HG03354 (cell line): ENCODE data around the gene SRD5A1.
"Not testable (repeated sequence)": the region's sequence is repeated elsewhere in the genome, so short reads cannot be mapped to it uniquely, and the experiment has no call there.

Source experiments
- ATAC-seq: cut with Tn5 transposase; IDR thresholded peaks from one replicate; pipeline ENCODE4 v1.9.1; 2021; ENCODE audit warnings: mild to moderate bottlenecking; ENCODE audit not compliant: unreplicated experiment, poor library complexity, severe bottlenecking

SRD5A1 gene

DNA sequence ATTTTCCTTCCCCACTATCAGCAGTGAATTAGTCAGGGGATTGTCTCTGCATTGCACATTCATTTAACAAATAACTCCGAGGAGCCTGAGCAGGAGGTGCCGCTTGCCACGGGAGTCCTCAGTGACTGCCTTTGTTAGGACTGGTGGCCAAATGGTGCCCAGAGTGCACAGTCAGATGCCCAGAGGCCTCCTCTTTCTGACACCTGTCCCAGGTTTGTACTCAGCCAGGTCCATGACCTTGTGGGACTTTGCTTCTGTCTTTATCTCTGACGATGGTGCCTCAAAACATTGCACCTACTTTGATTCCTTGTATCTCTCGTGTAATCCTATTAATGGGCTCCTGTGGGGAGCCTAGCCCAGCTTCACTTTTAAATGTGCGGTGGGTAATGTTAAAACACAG lies 4.3 kb downstream of the SRD5A1 start:
- no peak for ATAC-seq

DNA sequence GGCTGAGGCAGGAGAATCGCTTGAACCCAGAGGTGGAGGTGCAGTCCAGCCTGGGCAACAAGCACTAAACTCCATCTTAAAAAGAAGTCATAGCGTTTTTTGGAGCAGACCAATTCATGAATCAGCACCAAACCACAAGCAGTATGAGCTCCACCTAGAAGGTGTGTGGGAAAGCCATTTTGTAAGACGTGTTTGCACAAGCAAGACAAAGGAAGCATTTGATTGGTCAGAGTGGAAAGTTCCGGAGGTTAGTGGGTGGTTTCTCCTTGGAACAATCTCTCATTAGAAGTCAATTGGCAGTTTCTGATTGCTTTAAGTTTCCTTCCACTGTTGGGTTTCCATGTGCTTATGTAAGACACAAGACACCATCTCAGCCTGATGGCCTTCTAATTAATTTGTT lies 5.0 kb downstream of the SRD5A1 start:
- no peak for ATAC-seq

DNA sequence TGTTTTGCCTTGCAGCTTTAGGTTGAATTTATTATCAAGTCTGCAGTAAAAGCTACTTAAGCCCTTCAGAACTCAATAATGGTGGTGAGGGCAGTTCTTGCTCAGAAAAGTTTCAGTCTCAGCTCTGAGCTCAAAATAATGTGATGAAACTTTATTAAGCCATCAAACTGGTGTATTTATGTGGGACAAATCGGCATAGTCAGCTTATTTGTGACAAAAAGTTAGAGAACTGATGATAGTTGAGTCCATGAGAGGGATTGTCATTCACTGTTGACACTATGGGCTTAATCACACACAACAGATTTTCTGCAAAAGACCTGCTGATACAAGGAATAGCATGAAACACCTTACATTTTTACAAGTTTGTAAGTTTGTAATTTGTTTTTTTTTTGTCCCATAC lies 9.4 kb downstream of the SRD5A1 start:
- no peak for ATAC-seq

DNA sequence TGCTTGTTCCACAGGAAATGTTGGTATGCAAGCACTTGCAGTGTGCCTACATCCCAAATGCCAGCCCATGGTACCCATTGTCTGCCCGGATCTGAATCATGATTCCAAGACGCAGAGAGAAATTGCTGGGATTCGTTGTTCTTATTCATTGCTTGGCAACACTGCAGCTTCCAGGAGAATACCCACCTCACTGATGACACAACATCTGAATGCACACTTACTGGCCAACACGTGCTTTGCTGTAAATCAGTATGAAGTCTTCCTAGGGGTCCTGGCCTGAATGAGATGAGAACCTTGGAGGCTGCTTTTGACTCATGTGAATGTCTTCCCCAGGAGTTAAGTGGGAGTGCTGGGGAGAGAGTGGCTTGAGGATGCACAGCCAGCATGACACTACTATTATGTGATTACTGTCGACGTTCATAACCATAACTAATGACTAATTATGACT lies 11.6 kb downstream of the SRD5A1 start:
- no peak for ATAC-seq

DNA sequence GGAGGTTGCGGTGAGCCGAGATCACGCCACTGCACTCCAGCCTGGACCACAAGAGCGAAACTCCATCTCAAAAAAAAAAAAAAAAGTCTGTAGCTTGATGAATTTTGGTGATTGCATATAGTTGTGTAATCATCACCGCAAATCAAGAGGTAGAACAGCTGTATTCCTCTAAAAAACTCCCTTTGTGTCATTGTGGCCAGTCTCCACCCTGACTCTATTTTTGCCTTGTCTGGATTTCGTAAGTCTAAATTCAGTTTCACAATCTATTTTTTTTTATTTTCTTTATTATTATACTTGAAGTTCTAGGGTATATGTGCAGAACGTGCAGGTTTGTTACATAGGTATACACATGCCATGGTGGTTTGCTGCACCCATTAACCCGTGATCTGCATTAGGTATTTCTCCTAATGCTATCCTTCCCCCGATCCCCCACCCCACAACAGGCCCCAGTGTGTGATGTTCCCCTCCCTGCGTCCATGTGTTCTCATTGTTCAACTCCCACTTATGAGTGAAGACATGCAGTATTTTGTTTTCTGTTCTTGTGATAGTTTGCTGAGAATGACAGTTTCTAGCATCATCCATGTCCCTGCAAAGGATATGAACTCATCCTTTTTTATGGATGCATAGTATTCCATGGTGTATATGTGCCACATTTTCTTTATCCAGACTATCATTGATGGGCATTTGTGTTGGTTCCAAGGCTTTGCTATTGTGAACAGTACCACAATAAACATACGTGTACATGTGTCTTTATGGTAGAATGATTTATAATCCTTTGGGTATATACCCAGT lies 12.5 kb downstream of the SRD5A1 start:
- ATAC-seq, result not testable (repeated sequence)

DNA sequence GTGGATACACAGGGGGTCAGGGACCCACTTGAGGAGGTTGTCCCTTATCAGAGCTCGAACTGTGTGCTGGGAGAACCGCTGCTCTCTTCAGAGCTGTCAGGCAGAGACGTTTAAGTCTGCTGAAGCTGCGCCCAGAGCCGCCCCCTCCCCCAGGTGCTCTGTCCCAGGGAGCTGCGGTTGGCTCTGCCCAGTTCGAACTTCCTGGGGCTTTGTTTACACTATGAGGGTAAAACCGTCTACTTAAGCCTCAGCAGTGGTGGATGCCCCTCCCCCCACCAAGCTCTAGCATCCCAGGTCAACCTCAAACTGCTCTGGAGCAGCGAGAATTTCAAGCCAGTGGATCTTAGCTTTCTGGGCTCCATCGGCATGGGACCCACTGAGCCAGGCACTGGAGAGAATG lies 15.9 kb downstream of the SRD5A1 start:
- ATAC-seq, result no peak

DNA sequence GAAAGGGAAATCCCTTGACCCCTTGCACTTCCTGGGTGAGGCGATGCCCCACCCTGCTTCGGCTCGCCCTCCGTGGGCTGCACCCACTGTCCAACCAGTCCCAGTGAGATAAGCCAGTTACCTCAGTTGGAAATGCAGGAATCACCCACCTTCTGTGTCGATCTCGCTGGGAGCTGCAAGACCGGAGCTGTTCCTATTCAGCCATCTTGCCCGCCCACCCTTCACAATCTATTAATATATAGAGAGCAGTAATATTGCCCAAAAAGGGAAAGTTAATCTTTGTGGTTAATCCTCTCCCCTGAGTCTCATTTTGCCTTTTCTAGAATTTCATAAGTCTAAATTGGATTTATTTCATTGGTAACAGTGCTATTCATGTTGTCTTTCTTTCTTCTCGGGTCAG lies 16.4 kb downstream of the SRD5A1 start:
- ATAC-seq, result no peak

DNA sequence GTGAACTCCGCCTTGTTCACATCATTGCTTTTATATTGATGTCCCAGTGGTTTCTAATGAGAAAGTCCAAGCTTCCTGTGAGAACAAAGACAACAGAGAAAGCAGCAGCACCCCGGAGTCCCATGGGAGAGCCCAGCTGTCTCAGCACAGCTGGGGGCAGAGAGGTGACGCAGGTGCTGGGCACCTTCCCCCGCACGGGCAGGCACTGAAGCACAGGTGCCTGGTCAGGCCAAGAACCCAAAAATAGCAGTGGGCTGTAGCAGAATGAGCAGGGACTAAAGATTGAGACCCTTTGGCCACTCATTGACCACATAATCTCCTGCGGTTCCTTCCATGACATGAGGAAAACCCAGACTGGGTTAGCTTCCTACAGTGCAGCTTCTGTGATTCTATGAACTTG lies 18.8 kb downstream of the SRD5A1 start:
- peak; percentile 98 for ATAC-seq

DNA sequence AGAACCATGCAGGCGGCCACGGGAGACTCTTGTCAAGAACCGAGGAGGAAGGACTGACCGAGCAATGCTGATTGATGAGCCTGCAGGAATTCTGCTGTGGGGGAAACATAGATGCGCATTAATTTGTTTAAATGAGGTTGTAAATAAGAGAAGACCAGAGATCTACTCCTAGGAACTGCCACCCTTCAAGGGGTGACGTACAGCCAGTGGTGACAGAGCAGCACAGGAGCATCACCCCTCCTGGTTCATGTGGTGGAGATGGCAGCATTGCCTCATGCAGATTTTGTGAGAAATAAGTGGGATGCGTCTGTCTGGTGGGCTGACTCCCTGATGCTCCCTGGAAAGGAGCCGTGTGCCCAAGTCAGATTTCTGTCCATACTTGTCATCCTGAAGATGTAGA lies 22.2 kb downstream of the SRD5A1 start:
- no peak for ATAC-seq

DNA sequence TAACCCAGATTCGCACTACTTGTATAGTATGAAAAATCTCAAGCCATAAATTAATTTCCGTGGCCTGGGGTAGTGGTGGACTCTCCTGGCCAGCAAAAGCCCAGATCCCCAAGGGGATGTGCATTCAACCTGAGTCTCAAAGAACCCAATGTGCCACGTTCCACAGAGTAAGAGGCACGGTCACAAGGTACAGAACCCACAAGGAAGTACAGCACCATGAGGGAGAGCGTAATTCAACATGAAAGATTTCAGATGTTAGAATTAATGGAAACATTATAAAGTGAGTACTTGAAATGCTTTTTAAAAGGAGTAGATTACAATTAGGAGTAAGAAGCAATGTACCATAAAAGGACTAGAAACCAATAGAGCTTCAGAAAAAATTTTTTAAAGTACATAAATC lies 23.4 kb downstream of the SRD5A1 start:
- no peak for ATAC-seq

DNA sequence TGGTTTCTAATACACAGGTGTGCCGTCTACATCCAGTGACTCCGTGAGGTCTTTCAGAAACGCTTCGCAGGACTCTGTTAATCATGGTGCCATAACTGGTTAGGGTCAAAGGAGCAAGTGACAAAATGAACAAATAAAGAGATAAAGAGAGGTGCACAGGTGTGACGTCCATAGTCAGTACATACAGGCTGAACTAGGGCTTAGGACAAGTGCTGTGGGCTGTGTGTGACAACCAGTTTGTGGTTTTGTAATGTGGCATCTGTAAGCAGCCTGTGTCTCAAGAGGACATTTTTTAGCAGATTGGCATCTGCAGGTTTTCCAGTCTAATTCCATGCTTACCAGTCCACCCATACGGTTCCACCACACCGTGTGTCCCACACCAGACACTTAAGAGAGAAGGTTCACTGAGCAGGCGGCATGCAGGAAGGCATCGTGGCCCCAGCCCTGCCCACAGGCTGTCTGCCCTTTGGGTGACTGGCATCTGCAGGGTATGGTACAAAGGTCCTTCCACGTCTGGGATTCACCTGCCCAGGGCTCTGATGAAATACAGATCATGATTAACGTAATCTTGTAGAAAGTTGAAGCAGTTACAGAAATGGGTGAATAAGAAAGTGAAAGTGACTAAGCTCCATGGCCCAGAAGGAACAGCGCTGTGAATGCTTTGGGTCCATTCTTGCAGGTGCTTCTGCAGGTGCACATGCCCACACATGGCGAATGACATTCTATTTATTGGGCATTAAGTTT lies 26.9 kb downstream of the SRD5A1 start:
- peak; percentile 91 for ATAC-seq

DNA sequence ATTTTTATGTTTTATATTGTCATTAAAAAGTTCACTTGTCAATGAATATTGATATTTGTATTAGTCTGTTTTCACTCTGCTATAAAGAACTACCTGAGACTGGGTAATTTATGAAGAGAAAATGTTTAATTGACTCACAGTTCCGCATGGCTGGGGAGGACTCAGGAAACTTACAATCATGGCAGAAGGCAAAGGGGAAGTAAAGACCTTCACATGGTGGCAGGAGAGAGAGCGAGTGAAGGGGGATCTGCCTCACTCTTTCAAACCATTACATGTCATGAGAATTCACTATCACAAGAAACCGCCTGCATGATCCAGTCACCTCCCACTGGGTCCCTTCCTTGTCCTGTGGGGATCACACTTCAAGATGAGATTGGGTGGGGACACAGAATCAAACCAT lies 27.4 kb downstream of the SRD5A1 start:
- peak; percentile 62 for ATAC-seq

DNA sequence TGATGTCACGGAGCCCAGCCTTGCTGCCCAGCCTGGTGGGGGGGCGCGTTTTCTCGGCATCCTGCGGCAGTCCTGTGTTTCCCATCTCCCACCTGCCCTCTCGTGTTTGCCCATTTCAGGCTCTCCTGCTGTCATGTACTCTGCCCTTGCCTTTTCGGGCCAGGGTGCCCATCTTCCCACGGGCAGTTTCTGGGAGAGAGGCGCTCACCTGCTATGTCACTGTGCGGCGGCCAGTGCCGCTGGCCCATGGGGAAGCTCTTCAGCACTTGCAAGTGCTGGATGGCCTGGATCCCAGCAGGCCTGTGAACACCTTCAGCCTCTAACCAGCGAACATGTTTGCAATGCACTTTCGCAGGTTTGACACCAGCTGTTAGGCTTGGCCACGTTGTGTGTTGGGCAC lies 33.5 kb downstream of the SRD5A1 start:
- ATAC-seq, result no peak

DNA sequence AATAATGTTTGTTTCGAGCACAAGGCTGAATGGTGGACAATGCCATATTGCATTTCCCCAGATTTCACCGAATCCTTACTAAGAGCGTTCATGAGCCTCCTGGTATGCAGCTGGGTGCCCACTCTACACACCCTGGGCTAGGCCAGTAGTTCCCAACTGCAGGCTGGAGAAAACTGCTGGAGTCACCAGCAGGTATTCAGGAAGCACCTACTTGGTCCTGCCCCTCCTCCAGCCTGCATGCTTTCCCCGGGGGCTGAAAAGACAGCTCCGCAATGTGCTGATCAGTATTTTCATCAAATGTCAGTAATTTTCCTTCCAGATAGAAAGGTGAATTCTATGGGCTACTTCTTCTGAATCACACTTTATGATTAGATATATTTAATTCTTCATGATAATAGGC lies 34.4 kb downstream of the SRD5A1 start:
- ATAC-seq, result no peak

DNA sequence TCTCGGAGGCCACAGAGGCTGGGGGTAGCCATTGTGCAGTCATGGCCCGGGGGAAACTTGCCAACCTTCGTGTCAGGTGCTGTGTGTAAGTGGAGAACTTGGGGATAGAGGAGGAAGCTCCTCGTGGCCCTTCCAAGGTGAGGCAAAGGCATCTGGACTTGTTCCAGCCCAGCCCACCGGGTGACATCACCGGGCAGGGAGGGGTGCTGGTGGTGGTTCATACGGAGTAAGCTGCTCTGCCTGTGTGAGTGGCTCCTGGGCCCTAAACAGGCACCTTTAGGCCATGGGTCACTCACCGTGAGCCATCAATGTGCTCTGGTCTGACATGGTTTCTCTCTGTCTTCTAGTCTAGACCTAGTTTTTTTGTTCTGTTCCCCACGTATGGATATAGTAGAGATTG lies 35.5 kb downstream of the SRD5A1 start:
- not testable (repeated sequence) for ATAC-seq

DNA sequence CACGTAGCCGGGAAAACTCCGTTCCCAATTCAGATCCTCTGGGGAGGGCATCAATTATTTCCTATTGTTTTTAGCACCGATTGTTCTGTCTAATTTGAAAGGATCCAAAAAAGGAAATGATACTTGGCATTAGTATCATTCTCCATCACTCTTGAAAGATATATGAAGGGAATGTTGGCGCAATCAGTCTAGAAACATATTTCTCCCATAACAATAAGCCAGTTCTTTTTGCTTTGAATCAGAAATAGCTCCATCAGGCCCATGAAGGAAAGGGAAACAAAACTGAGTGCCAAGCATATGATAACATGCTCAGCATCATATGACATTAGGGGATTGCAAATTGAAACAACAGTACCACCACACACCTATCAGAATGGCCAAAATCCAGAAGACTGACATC lies 39.8 kb downstream of the SRD5A1 start:
- no peak for ATAC-seq

DNA sequence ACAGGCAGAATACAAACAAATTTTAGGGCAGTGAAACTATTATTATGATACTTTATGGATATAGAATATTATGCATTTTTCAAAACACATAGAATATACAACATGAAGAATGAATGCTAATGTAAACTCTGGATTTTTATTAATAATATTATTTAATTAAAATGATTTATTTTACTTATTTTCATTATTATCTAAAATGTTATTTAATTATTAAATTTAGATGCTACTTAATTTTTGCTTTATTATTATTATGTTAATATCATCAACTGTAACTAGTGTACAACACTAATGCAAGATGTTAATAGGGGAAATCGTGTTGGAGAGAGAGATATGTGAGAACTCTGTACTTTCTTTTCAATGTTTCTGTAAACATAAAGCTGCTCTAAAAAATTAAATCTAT lies 40.7 kb downstream of the SRD5A1 start:
- no peak for ATAC-seq

DNA sequence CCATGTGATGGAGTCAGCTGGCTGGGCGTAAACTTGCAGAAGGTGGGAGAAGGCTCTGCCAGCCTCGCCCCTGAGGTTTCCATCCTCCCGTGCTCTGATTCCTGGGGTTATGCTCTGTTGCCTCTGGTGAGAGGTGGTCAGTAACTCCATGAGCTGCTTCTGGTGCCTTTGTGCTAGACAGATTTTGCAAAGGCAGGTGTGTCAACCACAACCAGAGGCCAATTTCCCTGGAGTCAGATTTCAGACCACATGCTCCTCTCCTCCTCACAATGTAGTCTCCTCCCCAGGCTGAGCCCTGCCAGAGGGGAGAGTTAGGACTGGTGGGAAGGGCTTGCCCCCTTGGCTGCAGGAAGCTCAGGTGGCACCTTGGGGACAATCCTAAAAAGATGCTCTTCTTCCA lies 41.2 kb downstream of the SRD5A1 start:
- ATAC-seq, result no peak

DNA sequence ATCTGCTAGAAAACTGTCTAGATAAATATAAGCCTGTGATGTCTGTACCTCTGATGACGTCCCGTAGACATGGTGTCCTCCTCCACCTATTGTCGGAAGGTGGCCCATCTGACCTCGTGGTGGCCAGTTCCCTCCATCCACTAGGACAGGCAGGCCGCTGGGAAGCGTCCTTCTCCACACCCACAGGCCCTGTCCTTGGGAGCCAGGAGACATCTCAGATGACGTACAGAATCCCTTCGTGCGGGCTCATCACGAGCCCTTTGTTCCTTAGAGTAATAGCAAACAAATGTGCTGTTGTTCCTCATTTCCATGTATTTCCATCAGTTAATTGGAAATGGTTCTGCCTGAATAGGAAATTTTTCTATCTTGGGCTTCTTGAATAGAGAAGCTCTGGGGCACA lies 41.6 kb downstream of the SRD5A1 start:
- no peak for ATAC-seq

DNA sequence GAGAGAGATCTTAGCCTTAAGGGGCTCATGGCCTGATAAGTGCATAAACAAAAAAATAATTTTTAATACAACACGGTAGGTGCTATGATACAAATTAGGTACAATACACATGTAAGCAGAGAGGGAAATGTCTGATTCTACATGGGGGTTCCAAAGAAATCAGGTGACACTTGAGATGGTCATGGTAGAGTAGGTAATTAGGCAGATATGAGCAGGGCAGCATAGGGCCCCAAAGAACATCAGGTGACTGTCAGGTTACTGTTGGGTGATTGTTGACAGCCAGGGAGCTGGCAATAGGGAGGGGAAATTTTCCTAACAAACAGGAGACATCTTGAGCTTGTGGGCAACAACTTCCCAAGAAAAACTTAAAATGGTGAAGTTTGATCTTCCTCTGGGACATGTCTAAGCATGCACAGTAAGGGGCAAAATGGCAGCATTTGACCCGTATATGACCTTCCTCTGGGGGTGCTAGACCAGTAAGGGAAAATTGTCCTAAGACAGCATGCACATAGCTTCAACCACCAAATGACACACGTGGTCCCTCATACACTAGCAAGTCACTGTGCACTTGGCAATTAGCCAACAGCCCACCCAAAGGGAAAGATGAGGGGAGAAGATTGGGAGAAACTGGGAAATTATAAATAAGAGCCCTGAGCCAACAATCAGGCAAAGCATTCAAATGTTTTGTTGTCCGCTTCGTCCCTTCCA lies 42.7 kb downstream of the SRD5A1 start:
- no peak for ATAC-seq

DNA sequence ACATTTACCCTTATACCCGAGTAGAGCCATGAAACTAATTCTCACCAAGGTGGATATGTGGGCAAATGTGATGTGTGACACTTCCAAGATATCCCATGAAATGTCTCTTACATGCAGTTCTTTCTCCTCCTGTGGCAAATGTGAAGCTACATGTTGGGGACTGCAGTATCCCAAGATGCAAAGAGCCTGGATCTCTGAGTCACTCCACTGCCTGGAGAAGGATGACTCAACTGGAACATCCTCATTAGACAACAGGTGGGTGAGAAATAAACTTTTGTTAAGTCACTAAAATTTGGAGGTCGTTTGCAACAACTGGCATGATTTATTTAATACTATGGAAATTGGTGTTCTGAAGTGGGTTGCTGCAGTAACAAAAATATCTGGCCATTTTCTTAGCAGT lies 43.5 kb downstream of the SRD5A1 start:
- ATAC-seq, result no peak
